ENCODE measurements around the gene ASIC2. TPM values are rescaled to one million over a fixed set of nuclear protein-coding genes. Genes with fewer than 3 reads are reported as not detected.
"Not testable (repeated sequence)": the region's sequence is repeated elsewhere in the genome, so short reads cannot be mapped to it uniquely, and the experiment has no call there.

ASIC2 gene
- total RNA-seq, 2 experiments from 2014 or later: not detected

DNA sequence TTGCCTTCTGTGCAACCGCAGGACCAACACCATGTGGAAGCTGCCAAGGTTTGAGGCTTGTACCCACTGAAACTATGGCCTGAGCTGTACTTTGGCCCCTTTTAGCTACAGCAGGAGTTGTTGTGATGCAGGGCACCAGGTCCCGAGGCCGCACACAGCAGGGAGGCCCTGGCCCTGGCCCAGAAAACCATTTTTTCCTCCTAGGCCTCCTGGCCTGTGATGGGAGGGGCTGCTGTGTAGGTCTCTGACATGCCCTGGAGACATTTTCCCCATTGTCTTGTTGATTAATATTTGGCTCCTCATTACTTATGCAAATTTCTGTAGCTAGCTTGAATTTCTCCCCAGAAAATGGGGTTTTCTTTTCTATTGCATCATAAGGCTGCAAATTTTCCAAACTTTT is 311.5 kb downstream of the ASIC2 start:
- H3K27me3 Mint-ChIP-seq; H3K4me1 Mint-ChIP-seq; CTCF ChIA-PET; H3K9me3 Mint-ChIP-seq; H3K36me3 Mint-ChIP-seq (ENCODE audit: low read depth); H3K27ac Mint-ChIP-seq; DNase-seq; H3K4me3 Mint-ChIP-seq; POLR2A ChIA-PET: not testable (repeated sequence)

- CTCF ChIA-PET: no interaction called here
- H3K9me3 Mint-ChIP-seq: peaks cover 8% of the 10 kb centered on the region
- POLR2A ChIA-PET: no interaction called here
- H3K36me3 Mint-ChIP-seq (ENCODE audit: low read depth): no peaks in the 10 kb centered on the region
- H3K4me3 Mint-ChIP-seq: no peak overlapping the region
- DNase-seq: no peak
- H3K27me3 Mint-ChIP-seq: peaks cover 6% of the 10 kb centered on the region
- no peaks in the 10 kb centered on the region for H3K4me1 Mint-ChIP-seq
- no peak overlapping the region for H3K27ac Mint-ChIP-seq
Measured at GRCh38 chr17:32980230-32980629, 312.9 kb downstream of the ASIC2 start.

- CTCF ChIA-PET: no interaction called here
- no peak overlapping the region for H3K27ac Mint-ChIP-seq
- peaks cover 3% of the 10 kb centered on the region for H3K4me1 Mint-ChIP-seq
- no peak overlapping the region for H3K4me3 Mint-ChIP-seq
- peaks cover 3% of the 10 kb centered on the region for H3K27me3 Mint-ChIP-seq
- DNase-seq: no peak
- POLR2A ChIA-PET: no interaction called here
- H3K9me3 Mint-ChIP-seq: peaks cover 2% of the 10 kb centered on the region
- H3K36me3 Mint-ChIP-seq (ENCODE audit: low read depth): no peaks in the 10 kb centered on the region
Measured at GRCh38 chr17:32976605-32977004, 316.5 kb downstream of the ASIC2 start.

- no peak for DNase-seq
- CTCF ChIA-PET: no interaction called here
- Mint-ChIP-seq H3K36me3 (ENCODE audit: low read depth) (no peaks in the 10 kb centered on the region), H3K27ac (no peak overlapping the region), H3K27me3 (peaks cover 3% of the 10 kb centered on the region), H3K4me3 (no peak overlapping the region), H3K9me3 (peaks cover 2% of the 10 kb centered on the region), H3K4me1 (peaks cover 7% of the 10 kb centered on the region)
- POLR2A ChIA-PET: no interaction called here
Measured at GRCh38 chr17:32976131-32976530, 317.0 kb downstream of the ASIC2 start.

GRCh38 chr17:32971171-32971570 is 321.9 kb downstream of the ASIC2 start:
- H3K27me3 Mint-ChIP-seq: peaks cover 9% of the 10 kb centered on the region
- POLR2A ChIA-PET: interaction anchor here (0.5 kb wide), 1 partner anchor 750 kb away, joined by 9 read pairs; no protein-coding TSS in a partner anchor
- CTCF ChIA-PET: no interaction called here
- no peak overlapping the region for H3K4me3 Mint-ChIP-seq
- H3K4me1 Mint-ChIP-seq: peaks cover 16% of the 10 kb centered on the region
- peaks cover 3% of the 10 kb centered on the region for H3K9me3 Mint-ChIP-seq
- no peaks in the 10 kb centered on the region for H3K36me3 Mint-ChIP-seq (ENCODE audit: low read depth)
- DNase-seq: peak; percentile 34
- H3K27ac Mint-ChIP-seq: no peak overlapping the region

DNA sequence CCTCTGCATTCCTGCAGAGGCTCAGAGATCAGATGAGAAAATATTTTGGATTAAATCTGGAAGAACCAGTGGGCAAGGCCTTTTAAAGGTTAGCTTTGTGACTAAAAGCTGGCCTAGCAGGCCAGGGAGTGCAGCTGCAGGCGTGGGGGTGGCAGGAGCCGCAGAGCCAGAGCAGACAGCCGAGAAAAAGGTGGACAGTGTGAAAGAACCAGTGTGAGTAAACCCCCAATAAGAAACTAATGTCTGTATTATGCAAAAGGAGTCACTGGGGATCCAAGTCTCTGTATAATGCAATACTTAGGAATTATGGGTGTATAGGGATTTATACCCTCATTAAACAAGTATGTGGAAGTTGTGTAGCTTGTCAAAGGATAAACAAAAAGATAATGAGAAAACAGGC is 322.8 kb downstream of the ASIC2 start:
- H3K4me3 Mint-ChIP-seq: no peak overlapping the region
- no peak overlapping the region for H3K27ac Mint-ChIP-seq
- ChIA-PET POLR2A (no interaction called here), CTCF (interaction anchor here (0.6 to 1.4 kb wide), 2 partner anchors 93 to 479 kb away, joined by 3 to 5 read pairs; partner anchors contain the start of gene MYO1D)
- H3K27me3 Mint-ChIP-seq: peaks cover 14% of the 10 kb centered on the region
- H3K4me1 Mint-ChIP-seq: peaks cover 16% of the 10 kb centered on the region
- H3K9me3 Mint-ChIP-seq: peaks cover 3% of the 10 kb centered on the region
- H3K36me3 Mint-ChIP-seq (ENCODE audit: low read depth): no peaks in the 10 kb centered on the region
- DNase-seq: no peak

- Mint-ChIP-seq H3K4me1 (peaks cover 16% of the 10 kb centered on the region), H3K27me3 (peaks cover 14% of the 10 kb centered on the region)
- H3K9me3 Mint-ChIP-seq; POLR2A ChIA-PET; H3K4me3 Mint-ChIP-seq; H3K36me3 Mint-ChIP-seq (ENCODE audit: low read depth); DNase-seq; H3K27ac Mint-ChIP-seq: not testable (repeated sequence)
- CTCF ChIA-PET: interaction anchor here (1.4 kb wide), 1 partner anchor 92 kb away, joined by 5 read pairs; the partner anchor contains the start of gene MYO1D
Measured at GRCh38 chr17:32969231-32969630, 323.9 kb downstream of the ASIC2 start.

- Mint-ChIP-seq H3K9me3 (peaks cover 5% of the 10 kb centered on the region), H3K4me1 (peaks cover 3% of the 10 kb centered on the region), H3K36me3 (ENCODE audit: low read depth) (no peaks in the 10 kb centered on the region), H3K4me3 (no peak overlapping the region), H3K27ac (no peak overlapping the region), H3K27me3 (peaks cover 27% of the 10 kb centered on the region)
- POLR2A ChIA-PET: no interaction called here
- CTCF ChIA-PET: no interaction called here
- no peak for DNase-seq
Measured at GRCh38 chr17:32964541-32964940, 328.6 kb downstream of the ASIC2 start.
